OCI-LY3 (cell line): Measurements from ENCODE around the gene RBM8A.

Experiments used
- H2AFZ ChIP-seq: fragments of 200-600, 300-600 bp; shearing (Covaris generic); 2 replicates; pipeline ENCODE4 v1.6.0; 2014; ENCODE audit warnings: antibody characterized with exemption, low read depth, low read length
- H3K27ac ChIP-seq: fragments of 200-600, 300-600 bp; sonication (generic); 2 replicates; pipeline ENCODE4 v1.5.1; 2014; ENCODE audit warnings: mild to moderate bottlenecking, low read length, moderate library complexity, mixed read lengths
- H3K27me3 ChIP-seq: fragments of 200-600, 300-600 bp; sonication (generic); 2 replicates; pipeline ENCODE4 v1.6.1; 2014; ENCODE audit warnings: low read depth, low read length, mixed read lengths
- H3K36me3 ChIP-seq: fragments of 200-600, 300-600 bp; sonication (generic); replicated peaks from 2 replicates; pipeline ENCODE3; 2014; ENCODE audit warnings: low read depth, low read length, mixed read lengths
- H3K4me1 ChIP-seq: fragments of 300-600, 200-600 bp; sonication (generic); 2 replicates; pipeline ENCODE4 v1.6.1; 2014; ENCODE audit warnings: low read length, mixed read lengths
- H3K4me2 ChIP-seq: fragments of 200-600, 300-600 bp; sonication (generic); 2 replicates; pipeline ENCODE4 v1.6.1; 2014; ENCODE audit warnings: low read length, mixed read lengths
- H3K4me3 ChIP-seq: fragments of 300-600, 200-600 bp; sonication (generic); 2 replicates; pipeline ENCODE4 v1.5.1; 2014; ENCODE audit warnings: antibody characterized with exemption, mild to moderate bottlenecking, low read length, moderate library complexity
- H3K79me2 ChIP-seq: fragments of 300-600, 200-600 bp; shearing (Covaris generic); 2 replicates; pipeline ENCODE4 v1.6.1; 2014; ENCODE audit warnings: mild to moderate bottlenecking, low read length, mixed read lengths
- H3K9ac ChIP-seq: fragments of 300-600, 200-600 bp; shearing (Covaris generic); 2 replicates; pipeline ENCODE4 v1.6.0; 2014; ENCODE audit warnings: mild to moderate bottlenecking, low read length, moderate library complexity
- H3K9me3 ChIP-seq: fragments of 200-600, 300-600 bp; shearing (Covaris generic); 2 replicates; pipeline ENCODE4 v1.6.1; 2014; ENCODE audit warnings: low read length, mixed read lengths; ENCODE audit not compliant: insufficient read depth
- H4K20me1 ChIP-seq: fragments of 200-600, 300-600 bp; sonication (generic); 2 replicates; pipeline ENCODE4 v1.6.1; 2016; ENCODE audit warnings: low read length, mixed read lengths; ENCODE audit not compliant: insufficient read depth
- CTCF ChIP-seq: fragments of 200-600, 300-600 bp; sonication (generic); IDR thresholded peaks from 2 replicates; pipeline ENCODE4 v1.5.1; 2014; ENCODE audit warnings: antibody characterized with exemption, low read length, low read depth
- EZH2phosphoT487 ChIP-seq: fragments of 200-600 bp; shearing (Covaris generic); IDR thresholded peaks from 2 replicates; pipeline ENCODE4 v1.6.1; 2018; ENCODE audit warnings: antibody characterized with exemption, mixed run types, low read depth

The RBM8A gene

GRCh38 chr1:145906954-145907753 is 20.1 kb downstream of the RBM8A start:
- Histone ChIP-seq H4K20me1 (no peaks in the 10 kb centered on the region), H3K27me3 (no peaks in the 10 kb centered on the region), H3K4me1 (peaks cover 2% of the 10 kb centered on the region), H3K79me2 (no peaks in the 10 kb centered on the region), H3K9me3 (no peaks in the 10 kb centered on the region), H3K9ac (no peak overlapping the region), H3K27ac (no peak overlapping the region), H3K4me3 (no peak overlapping the region), H3K36me3 (peaks cover 15% of the 10 kb centered on the region), H2AFZ (no peak overlapping the region), H3K4me2 (no peak overlapping the region)
- no peak for TF ChIP-seq EZH2phosphoT487
- TF ChIP-seq CTCF, result no peak

GRCh38 chr1:145901312-145902021 is 25.8 kb downstream of the RBM8A start:
- H2AFZ ChIP-seq, result no peak overlapping the region
- no peaks in the 10 kb centered on the region for H3K36me3 ChIP-seq
- no peaks in the 10 kb centered on the region for H3K4me1 ChIP-seq
- no peaks in the 10 kb centered on the region for H3K79me2 ChIP-seq
- no peak overlapping the region for H3K4me3 ChIP-seq
- TF ChIP-seq CTCF (no peak), EZH2phosphoT487 (no peak)
- H3K9ac ChIP-seq, result no peak overlapping the region
- H3K27ac ChIP-seq, result no peak overlapping the region
- H3K9me3 ChIP-seq, result no peaks in the 10 kb centered on the region
- no peak overlapping the region for H3K4me2 ChIP-seq
- H3K27me3 ChIP-seq, result no peaks in the 10 kb centered on the region
- H4K20me1 ChIP-seq, result no peaks in the 10 kb centered on the region

GRCh38 chr1:145898756-145899155 is 28.5 kb downstream of the RBM8A start:
- Histone ChIP-seq H4K20me1 (no peaks in the 10 kb centered on the region), H3K36me3 (no peaks in the 10 kb centered on the region), H3K4me1 (no peaks in the 10 kb centered on the region), H3K9me3 (no peaks in the 10 kb centered on the region), H3K27me3 (no peaks in the 10 kb centered on the region), H3K4me2 (no peak overlapping the region), H3K9ac (no peak overlapping the region), H2AFZ (no peak overlapping the region), H3K27ac (no peak overlapping the region), H3K79me2 (no peaks in the 10 kb centered on the region), H3K4me3 (no peak overlapping the region)
- TF ChIP-seq CTCF (no peak), EZH2phosphoT487 (no peak)

GRCh38 chr1:145897969-145898368 is 29.3 kb downstream of the RBM8A start:
- no peaks in the 10 kb centered on the region for H3K36me3 ChIP-seq
- no peaks in the 10 kb centered on the region for H3K79me2 ChIP-seq
- no peak overlapping the region for H3K9ac ChIP-seq
- H3K4me2 ChIP-seq, result no peak overlapping the region
- H3K27ac ChIP-seq, result no peak overlapping the region
- H4K20me1 ChIP-seq, result no peaks in the 10 kb centered on the region
- H3K9me3 ChIP-seq, result no peaks in the 10 kb centered on the region
- no peak for TF ChIP-seq EZH2phosphoT487
- no peak for TF ChIP-seq CTCF
- H2AFZ ChIP-seq, result no peak overlapping the region
- H3K4me3 ChIP-seq, result no peak overlapping the region
- no peaks in the 10 kb centered on the region for H3K27me3 ChIP-seq
- H3K4me1 ChIP-seq, result no peaks in the 10 kb centered on the region
